ENCODE data around the gene ANO1.

ANO1 gene

DNA sequence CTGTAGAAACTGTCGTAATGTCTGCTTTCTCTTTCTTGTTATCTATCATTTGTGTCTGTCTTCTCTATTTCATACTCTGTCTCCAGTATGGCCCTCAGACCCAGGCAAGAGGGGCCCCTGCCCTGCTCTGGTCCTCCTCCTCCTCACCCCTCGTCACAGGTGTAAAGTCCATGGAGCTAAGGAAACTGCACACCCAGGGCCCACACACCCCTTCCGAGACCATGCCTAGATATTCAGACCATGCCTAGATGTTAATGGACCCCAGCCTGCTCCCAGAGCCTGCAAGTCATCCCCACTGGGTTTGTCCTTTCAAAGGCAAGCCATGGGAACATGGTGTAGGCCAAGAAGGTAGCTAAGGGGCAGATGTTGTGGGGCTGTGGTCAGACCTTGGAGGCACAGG, 24.1 kb upstream of the ANO1 start:
- no peak for DNase-seq

DNA sequence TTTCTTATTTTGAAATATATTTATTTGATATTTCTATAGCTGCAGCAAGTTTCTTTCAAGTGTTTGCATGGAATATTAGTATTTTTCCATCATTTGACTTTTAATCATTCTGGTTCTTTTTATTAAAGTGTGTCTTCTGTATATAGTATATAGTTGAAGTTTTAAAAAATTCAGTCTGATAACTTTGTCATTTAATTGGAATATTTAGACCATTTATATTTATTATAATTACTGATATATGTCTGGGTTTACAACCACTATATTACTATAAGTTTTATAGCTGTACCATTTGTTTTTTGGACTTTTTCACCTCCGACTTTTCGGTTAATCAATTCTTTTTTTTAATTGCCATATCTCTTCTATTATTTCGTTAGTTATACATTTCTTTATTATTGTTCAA, 22.7 kb upstream of the ANO1 start:
- DNase-seq, result no peak

DNA sequence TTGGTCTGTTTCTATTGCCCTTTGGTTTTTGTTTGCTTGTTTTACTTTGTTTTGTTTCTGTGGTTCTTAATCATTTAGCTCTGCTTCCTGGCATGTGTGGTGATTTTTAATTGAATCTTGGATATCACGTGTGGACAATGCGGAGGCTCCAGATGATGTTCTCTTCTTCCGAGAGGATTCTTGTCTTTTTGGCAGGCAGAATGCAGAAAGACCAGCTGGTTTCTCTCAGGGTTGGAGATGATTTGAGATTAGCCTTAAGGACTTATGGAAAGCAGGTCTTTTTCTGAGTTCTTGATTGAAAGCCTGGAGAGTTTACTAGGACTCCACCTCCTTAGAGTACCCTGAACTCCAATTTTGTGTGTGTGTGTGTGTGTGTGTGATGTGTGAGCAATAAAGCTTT, 21.0 kb upstream of the ANO1 start:
- no peak for DNase-seq

DNA sequence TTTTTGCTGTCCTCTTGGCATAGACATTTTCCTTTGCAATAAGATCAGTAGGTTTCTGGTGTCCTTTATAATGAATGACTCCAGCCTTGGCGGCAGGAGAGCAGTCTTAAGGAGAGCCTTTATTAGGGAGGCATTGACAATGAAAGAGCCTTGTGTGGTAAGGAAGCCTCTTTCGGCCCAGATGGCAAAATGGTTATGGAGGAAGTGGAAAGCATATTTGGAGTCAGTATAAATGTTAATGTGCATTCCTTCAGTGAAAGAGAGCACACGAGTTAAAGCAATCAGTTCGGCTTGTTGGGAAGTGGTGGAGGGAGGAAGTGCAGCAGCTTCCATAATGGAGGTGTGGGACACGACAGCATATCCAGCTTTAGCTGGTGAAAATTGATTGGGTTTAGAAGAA, 18.1 kb upstream of the ANO1 start:
- DNase-seq, result no peak

DNA sequence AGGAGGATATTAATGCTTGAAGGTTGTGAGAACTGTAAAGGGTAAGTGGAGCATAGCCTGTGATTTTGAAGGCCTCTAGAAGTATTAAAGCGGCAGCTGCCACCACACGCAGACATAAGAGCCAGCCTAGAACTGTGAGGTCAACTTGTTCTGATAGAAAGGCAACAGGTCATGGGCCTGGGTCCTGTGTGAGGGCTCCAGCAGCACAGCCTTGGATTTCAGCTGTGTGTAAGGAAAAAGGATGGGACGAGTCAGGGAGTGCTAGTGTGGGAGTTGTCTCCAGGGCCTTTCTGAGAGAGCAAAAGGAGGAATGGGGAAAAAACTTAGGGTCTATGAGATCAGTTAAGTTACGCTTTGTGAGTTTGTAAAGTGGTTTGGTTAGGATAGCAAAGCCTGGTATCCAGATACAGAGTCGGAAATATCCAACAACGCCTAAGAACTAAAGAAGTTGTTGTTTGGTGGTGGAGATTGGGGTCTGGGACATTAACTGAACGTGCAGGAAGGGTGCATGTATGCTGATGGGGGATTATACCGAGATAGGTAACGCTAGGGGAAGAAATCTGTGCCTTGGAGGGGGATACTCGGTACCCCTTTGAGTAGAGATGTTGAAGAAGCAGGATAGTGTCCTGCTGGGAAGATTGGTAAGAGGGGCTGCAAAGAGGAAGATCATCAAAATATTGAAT, 17.4 kb upstream of the ANO1 start:
- no peak for DNase-seq

DNA sequence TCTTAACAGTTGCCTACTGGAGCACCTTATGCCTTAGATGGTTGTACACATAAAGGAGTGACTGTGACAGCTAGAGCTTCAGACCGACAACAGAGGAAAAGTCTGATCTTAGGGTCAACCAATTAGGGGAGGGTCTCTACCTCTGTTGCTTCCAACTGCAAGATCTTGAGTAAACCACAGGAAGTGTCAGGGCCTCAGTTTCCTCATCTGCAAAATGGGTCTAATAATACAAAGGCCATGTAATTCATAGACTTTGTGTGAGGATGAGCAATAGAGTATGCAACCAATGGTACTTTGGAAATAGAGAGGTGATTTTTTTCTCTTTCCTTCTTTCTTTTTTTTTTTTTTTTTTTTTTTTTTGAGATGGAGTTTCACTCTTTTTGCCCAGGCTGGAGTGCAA, 16.4 kb upstream of the ANO1 start:
- no peak for DNase-seq

DNA sequence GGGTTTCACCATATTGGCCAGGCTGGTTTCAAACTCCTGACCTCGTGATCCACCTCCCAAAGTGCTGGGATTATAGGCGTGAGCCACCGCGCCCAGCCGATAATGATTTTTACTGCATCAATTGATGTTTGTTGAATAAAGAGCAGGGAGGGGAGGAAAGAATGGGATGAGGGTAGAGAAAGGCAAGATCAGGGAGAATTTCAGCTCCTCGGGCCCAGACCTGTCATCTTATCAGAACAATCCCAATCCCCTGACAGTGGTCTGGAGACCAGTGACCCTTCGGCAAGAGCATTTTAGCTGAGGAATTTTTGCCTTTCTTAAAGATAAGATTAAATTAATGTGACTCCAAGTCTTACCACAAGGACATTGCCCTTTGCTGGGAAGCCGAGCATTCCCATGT, 15.0 kb upstream of the ANO1 start:
- no peak for DNase-seq

DNA sequence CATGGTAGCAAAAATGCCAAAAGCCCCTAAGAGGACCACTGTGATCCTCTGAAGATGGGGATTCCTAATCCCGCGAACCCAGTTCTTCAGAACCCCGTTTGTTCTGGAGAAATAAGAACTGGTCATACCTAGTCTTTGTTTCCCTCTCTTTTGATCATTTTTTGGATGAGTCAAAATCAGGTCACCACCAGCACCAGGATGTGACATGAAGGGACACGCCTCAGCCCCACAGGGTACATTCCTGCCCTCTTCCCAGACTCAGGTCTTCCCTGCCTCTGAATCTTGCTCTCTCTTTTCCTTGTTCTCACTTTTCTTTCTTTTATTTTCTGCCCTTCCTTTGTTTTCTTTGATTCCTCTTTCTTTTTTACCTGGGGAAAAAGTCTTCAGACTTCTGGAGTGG, 14.6 kb upstream of the ANO1 start:
- DNase-seq, result no peak

DNA sequence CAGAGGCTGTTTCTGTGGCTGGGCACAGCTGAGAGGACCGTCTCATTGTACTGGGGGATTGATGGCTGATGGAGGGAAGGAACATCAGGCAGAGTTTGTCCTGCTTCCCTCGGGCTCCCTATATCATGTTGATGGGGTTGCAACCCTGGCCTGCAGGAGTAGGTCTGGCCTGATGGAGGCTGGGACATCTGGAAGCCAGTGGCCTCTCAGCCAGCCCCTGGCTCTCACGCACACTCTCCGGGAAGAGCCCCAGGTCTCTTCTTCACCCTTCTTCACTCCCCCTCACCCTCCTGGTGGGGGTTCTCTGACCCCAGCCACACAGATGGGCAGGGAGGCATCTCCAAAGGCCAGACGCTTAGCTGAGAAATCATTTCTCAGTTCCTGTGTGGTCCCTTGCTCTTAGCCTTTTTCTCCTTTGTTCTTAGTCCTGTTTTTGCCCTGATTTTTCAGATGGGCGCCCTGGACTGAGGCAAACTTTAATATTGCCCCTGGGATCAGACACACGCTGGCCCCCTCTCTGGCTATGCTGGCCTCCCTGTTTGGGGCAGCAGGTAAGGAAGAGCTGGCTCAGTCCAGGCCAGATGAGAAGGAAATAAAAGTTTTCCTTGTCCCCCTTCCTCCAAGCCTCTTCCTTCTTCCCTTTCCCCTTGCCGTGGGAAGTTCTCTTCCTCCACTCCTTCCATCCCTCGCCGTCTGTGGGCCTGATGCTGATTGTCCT, 13.9 kb upstream of the ANO1 start:
- DNase-seq, result no peak

DNA sequence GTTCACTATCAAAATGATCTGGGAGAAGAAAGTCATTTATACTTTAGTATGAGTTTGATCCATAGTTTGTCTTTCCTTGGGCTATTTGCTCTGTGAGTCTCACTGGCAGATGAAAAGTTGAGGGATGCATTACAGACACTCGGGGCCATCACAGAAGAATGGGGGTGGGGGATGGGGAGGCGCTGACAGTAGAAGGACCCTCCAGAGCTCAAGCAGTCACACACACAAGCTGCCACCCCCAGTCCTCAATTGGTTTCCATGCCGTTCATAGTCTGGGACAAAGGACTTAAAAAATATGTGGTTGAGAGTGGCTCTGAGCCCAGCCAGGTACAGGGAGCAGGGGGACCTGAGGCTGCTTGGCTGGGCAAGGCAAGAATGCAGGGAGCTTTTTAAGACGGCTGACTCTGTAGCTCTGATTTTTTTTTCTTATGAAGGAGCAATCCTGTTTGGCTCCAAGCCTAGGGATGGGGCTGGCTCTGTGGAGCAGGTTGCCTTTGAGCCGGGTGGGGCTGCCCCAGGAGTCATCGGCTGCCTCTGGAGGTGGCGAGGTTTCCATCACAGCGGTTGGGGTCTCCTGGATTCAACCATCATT, 13.3 kb upstream of the ANO1 start:
- DNase-seq, result no peak

DNA sequence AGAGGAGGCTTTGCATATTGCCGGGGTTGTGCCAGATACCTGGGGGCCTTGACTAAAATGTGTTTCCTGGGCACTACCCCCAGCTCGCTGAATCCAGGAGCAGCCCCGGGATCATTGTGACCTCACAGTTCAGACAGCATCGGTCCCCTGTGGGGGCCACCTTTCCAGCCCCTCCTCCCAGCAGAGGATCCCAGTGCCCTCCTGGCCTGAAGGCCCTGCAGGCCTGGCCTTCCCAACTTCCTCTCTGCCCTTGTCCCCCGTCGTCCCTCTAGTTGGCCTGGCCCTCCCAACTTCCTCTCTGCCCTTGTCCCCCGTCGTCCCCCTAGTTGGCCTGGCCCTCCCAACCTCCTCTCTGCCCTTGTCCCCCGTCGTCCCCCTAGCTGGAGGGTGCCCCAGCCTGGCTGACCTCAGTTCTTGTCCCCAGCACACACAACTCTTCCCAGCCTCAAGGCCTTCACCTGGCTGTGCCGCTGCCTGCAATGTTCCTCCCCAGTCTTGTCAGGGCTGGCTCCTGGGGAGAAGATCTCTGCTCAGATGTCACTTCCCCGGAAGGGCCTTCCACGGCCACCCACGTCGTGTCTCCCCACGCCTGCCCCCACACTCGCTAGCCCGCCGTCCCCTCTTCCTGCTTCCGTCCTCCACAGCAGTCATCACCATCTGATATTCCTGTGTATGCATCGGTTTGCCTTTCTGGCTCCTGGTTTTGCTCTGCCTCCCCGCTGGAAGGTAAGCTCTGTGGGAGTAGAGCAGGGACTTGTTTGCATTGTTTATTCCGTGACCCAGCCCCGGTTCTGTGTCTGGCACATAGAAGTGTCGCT, 12.6 kb upstream of the ANO1 start:
- DNase-seq, result no peak

DNA sequence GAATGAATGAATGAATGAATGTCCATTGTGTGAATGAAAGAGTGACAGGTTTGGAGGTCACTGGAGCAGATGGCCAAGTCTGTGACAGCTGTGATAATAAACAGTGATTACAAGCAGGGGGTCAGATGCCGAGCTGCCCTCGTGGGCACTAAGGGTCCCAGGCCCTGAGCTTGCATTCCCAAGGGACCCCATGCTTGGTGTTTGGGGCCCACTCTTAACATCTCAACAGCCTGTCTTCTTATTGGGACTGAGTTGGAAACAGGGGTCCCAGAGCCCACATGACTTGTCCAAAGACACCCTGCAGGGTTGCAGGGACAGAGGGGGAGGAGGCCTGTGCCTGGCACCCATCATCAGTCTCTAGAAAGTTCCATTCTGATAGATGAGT, 12.0 kb upstream of the ANO1 start:
- no peak for DNase-seq

DNA sequence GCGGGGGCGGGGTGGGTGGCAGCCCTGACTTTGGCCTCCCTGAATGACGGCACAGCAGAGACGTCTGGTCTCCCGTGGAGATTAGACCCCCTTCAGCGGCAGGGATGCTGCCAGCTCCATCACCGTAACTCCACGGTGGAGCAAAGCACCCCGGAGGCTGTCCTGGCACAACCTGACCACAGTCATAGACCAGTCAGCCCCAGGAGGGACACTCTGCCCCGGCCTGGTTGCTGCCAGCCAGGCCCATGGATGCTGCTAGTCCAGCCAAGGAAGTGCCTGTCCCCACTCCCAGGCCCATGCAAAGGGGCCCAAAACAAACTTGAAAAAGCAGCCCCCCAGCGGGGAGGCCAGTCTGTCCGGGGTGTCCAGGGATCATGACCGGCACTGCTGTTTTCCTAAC, 11.5 kb upstream of the ANO1 start:
- DNase-seq, result no peak

DNA sequence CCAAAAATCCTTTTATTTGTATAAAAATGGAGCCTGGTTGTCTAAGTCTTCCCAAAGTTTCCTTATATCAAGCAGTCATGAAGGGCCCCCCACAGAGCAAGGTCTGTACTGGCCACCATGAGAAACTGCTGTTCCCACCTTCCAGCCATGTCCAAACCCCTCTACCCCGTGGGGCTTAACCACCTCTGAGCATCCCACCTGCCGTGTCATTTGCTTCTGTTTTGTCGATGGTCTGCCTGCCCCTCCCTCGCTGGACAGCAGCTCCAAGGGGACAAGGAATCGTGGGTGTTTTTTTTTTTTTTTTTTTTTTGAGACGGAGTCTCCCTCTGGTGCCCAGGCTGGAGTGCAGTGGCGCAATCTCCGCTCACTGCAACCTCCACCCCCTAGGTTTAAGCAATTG, 11.1 kb upstream of the ANO1 start:
- DNase-seq, result no peak

DNA sequence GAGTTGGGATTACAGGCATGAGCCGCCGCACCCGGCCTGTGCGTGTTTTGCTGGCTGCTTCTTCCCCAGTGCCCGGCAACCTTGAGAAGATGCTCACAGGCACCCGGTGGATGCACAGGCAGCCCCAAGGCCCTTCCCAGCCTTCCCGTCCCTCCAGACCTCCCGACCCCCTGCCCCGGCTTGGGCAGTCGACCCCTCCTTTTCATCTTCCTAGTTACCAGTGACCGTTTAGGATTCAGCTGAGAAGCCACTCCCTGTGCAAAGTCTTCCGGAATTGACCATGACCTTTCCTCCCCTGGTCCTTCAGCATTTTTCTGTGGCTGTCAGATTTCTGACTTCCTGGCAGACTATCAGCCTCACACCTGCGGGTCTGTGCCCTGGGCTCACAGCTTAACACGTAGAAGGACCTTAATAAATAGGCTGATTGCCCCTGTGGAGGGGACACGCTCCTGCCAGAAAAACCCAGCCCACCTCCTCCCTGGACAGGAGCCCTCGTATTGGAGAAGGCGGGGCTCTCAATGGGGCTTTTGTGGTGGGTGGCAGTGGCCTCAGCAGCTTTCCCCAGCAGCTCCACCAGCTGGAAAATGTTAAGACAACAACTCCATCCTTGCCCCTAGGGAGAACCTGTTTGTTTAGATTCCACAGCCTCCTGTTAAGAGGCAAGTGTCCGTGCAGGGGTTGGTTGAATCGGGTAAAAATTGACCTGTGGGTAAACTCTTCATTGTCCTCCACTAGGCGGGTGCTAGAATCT, 10.4 kb upstream of the ANO1 start:
- DNase-seq, result no peak

DNA sequence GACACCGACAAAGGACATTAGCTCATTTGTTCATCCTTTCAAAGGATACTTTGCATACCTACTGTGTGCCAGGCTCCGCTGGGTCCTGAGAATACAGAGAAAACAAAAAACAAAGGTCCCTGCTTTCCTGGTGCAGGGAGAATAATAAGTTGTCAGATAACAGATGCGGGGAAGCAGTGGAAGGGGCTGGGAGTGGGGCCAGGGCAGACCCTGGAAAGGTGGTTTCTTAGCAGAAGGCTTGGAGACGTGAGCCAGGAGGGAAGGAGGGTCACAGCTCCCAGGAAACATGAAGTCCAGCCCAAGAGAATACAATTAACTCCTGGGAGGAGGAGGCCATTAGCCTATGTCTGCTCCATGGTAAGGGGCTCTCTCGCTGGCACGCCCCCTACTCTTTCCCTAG, 9.8 kb upstream of the ANO1 start:
- DNase-seq, result no peak

DNA sequence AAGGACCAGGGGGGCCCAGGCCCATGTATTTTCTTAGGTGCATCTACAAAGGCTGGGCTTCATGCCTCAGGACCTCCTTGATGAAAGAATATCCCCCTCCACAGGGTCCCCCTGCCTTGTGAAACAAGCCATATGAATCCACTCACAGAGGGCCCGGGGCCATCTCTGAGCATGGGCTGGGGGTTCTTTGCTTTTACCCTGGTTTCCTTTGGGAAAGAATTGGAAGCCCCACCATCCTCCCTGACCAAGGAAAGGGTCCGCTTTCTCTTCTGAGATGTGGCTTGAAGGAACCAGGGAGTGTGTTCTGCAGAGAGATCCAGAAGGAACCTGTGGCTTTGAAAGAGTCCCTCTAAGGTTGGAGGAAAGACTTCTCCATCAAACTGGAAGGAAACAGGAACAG, 9.2 kb upstream of the ANO1 start:
- DNase-seq, result no peak

DNA sequence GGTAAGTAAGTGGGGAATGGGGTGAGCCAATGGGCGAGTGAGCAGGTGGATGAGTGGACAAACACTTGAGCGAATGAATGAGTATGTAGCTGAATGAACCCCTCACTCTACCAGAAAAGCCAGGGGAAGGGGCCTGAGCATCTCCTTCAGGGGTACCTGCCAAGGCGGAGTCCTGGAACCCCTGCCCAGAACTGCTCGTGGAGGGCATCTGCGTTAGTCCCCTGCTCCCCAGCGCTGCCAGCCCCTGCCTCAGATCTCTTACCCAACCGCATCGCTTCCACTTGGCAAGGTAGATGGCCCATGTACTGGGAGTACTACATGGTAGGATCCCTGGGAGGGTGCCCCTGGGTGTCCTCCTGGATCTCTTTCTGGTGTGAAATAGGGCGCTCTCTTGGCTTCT, 7.4 kb upstream of the ANO1 start:
- DNase-seq, result no peak

DNA sequence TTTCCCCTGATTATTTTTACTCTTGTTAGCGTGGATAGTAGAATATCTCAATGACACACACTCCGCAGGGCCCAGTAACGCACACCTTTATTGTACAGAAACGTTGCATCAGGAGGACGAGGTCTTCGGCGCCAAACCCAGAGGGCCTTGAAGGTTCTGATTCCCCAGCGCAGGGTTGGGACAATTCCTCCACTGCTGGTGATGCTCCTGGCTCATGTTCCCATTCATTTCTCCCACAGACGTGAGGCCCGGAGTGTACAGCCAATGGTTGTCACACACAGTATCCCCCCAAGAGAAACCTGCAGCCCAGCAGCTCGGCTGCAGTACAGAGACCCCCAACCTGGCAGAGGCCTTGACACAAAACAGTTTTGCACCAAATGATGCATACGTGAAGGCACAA, 6.1 kb upstream of the ANO1 start:
- no peak for DNase-seq

DNA sequence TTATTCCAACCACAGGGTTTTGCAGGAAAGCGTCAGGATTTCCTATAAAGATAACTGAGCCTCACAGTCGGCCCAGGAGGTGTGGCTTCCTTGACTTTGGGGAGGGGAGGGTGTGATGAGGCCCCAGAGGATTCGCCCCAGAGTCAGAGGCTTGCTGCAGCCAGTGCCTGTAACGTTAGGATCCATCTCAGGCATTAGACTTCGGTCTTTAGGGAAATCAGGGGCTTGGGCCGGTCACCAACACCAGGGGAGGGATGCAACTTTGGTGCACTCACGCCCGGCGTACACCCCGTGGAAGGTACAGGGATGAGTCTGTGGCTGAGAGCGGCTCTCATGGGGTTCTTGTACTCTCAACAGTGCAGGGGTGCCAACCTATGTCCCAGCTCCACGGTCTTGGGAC, 5.7 kb upstream of the ANO1 start:
- no peak for DNase-seq

DNA sequence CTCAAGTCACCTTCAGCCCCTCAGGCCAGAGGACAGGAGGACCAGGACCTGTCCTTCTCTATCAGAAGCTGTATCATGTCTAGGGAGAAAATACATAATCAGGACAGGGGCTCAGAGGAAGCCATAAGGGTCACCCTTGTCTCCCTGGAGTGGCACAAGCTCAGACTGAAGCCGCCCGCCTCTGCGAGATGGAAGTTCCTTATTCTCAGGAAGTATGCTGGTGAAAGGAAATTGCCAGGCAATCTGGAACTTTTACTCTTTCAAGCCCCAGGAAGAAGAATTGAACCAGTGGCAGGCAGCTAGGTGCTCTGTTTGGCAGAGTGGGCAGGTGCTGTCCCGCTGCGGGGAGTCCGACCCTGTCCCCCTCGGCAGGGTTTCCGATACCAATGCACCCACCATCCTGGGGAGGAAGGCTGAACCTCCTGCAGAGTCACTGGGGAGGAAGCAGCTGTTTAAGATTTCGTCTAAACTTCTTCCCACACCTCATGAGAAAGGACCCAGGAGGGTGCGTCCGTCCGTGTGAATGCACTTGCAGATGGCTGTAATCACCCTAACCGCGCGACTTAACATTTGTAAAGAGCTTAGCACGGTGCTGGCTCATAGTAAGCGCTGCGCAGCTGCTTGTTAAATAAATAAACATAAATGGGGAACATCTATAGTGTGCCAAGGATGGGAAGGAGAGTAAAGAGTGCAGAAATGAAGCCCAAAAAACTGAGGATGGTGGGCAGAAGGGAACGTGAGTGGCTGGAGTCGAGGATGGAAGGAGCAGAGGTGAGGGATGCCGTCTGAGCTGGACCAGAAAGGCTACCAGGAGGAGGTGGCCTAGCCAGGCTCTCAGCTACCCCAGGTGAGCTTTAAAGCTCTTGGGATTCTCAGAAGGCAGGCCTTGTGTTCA, 5.0 kb upstream of the ANO1 start:
- no peak for DNase-seq

DNA sequence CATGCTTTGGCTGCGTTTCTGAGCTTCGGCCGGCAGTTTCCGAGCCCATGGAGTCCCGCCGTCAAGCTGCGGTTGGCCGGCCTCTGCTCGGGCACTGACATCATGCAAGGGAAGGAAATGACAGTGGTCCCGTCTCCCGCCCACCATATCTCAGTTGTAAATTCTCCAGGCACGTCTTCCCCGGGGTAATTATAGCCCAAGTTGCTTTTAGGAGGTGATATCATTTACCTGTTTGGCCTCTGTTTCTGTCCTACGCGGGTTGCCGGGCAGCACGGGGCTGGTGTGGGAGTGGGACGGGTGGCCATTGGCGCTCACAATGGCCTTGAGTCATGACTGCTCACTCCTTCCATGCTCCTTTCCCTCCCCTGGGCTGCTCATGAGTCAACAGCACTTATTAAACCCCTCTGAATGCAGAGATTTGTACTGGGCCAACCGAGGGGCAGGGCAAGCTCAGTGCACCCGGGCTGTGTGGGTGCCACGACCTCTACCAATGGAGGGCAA, 4.2 kb upstream of the ANO1 start:
- no peak for DNase-seq
